ENCODE results near the gene CDH4. TPM values are rescaled to one million over a fixed set of nuclear protein-coding genes. Genes with fewer than 3 reads are reported as not detected.

Gene CDH4
- total and polyA plus RNA-seq, 2 of the 8 experiments (the other 6 are each of a cell fraction or from before 2014, with no cell fraction given): 4.3 to 7.9 TPM

DNA sequence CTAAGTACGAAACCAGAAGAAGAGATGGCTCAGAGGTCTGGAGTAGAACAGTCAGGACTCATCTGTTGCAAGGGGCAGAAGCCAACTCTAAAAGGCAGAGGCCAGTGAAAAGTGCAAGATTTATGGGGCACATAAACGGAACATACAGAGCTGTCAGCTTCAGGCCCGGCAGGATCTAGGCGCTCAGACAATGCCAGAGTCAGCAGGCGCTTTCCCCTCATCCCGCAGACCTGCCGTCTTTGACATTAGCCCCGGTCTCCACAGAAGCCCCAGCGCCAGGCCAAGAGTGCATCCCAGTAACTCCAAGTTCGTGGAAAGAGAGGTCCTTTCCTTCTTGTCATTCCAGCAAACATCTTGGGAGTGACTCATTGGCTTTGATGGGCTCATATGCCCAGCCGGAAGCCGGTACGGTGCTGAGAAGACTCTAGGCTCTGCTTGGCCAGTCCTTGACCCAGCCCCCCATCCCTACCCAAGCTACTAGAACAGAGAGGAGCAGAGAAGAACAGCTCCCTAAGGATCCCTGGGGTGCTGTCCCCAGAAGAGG lies 552.8 kb downstream of the CDH4 start:
- CTCF ChIA-PET (ENCODE audit: partially characterized antibody): interaction anchor here (1.2 to 1.3 kb wide), 2 partner anchors 13 to 70 kb away, joined by 4 to 5 read pairs; no protein-coding TSS in a partner anchor

More for the DNA sequence above, 552.8 kb downstream of the CDH4 start:
- Histone ChIP-seq H3K4ac (replicated peaks; ENCODE audit: insufficient read length, low read depth, low read length) (no peak overlapping the region), H3K56ac (replicated peaks; ENCODE audit: insufficient read length, low read depth, low read length) (no peak overlapping the region), H2AK5ac (ENCODE audit: low read depth, low read length) (no peak overlapping the region), H3K23ac (ENCODE audit: insufficient read length) (no peak overlapping the region), H3K27ac (ENCODE audit: low read depth, low read length) (no peak overlapping the region), H2BK20ac (ENCODE audit: low read length) (no peak overlapping the region), H2BK5ac (ENCODE audit: low read depth, low read length) (no peak overlapping the region), H3K79me1 (ENCODE audit: low read depth, low read length) (no peaks in the 10 kb centered on the region), H3K4me3 (ENCODE audit: extremely low read depth in 1 of 4, insufficient read depth in 2 of 4, low read depth in 3 of 4, low read length in 4 of 4) (no peak overlapping the region), H3K9me3 (ENCODE audit: insufficient read depth in 2 of 2, low read depth in 1 of 2, low read length in 1 of 2) (no peaks in the 10 kb centered on the region), H3K4me1 (replicated peaks in 1 of 4; ENCODE audit: control insufficient read depth in 3 of 4, insufficient read depth in 4 of 4, low read length in 3 of 4) (peaks cover 0 to 2% (median 0%) of the 10 kb centered on the region in 4 experiments; a peak in 2 of 7 replicates), H3K23me2 (ENCODE audit: low read depth, low read length) (no peaks in the 10 kb centered on the region), H2BK120ac (replicated peaks; ENCODE audit: low read depth, low read length) (no peak overlapping the region), H2AFZ (ENCODE audit: low read length) (no peak overlapping the region), H4K8ac (ENCODE audit: extremely low read depth, insufficient read depth, low read length) (no peak overlapping the region), H3K79me2 (ENCODE audit: control insufficient read depth in 1 of 2, insufficient read depth in 2 of 2, low read length in 2 of 2) (no peaks in the 10 kb centered on the region), H3K14ac (ENCODE audit: insufficient read length) (no peak overlapping the region), H2BK12ac (ENCODE audit: low read depth, low read length) (no peak overlapping the region), H4K20me1 (replicated peaks in 1 of 2; ENCODE audit: control insufficient read depth in 1 of 2, insufficient read depth in 2 of 2, low read length in 2 of 2) (peaks cover 0 to 7% of the 10 kb centered on the region in 2 experiments), H3K4me2 (ENCODE audit: insufficient read depth in 1 of 2, low read depth in 2 of 2, low read length in 2 of 2) (no peak overlapping the region), H2BK15ac (ENCODE audit: low read length) (no peak overlapping the region), H3K18ac (ENCODE audit: extremely low read depth, low read length) (no peak overlapping the region), H3K27me3 (replicated peaks in 1 of 4; ENCODE audit: control insufficient read depth in 3 of 4, extremely low read depth in 1 of 4, insufficient read depth in 3 of 4, low read length in 3 of 4) (peaks cover 0 to 5% (median 2%) of the 10 kb centered on the region in 4 experiments; a peak in 3 of 7 replicates), H3K36me3 (ENCODE audit: control insufficient read depth in 2 of 4, insufficient read depth in 4 of 4, low read length in 3 of 4) (no peaks in the 10 kb centered on the region), H4K91ac (replicated peaks; ENCODE audit: insufficient read length, low read length) (no peak overlapping the region), H3K9ac (replicated peaks in 1 of 4; ENCODE audit: extremely low read depth in 1 of 4, low read depth in 3 of 4, low read length in 3 of 4) (no peak overlapping the region), H4K5ac (ENCODE audit: insufficient read length, low read depth, low read length) (no peak overlapping the region)
- FAIRE-seq (no peak), DNase-seq (ENCODE audit: low read depth in 1 of 2, low spot score in 2 of 2) (no peak)
- POLR2A ChIA-PET (ENCODE audit: partially characterized antibody): interaction anchor here (0.7 to 1.7 kb wide), 2 partner anchors 16 to 145 kb away, joined by 3 to 4 read pairs; no protein-coding TSS in a partner anchor
- TF ChIP-seq SUZ12 (IDR thresholded peaks at IDR 0.05; ENCODE audit: low read length) (no peak), RAD21 (IDR thresholded peaks at IDR 0.05 in 1 of 2, conservative IDR thresholded peaks at IDR 0.05 in 1 of 2; ENCODE audit: low read depth in 2 of 2, low read length in 2 of 2) (no peak), YY1 (IDR thresholded peaks at IDR 0.05; ENCODE audit: low read depth, low read length) (no peak), JUND (IDR thresholded peaks at IDR 0.05; ENCODE audit: low read length) (no peak), MAFK (IDR thresholded peaks at IDR 0.05; ENCODE audit: low read depth, low read length) (no peak), GABPA (IDR thresholded peaks at IDR 0.05; ENCODE audit: borderline replicate concordance, insufficient read depth, low read length) (no peak), NANOG (IDR thresholded peaks at IDR 0.05; ENCODE audit: insufficient read depth, low read depth, low read length, poor library complexity, severe bottlenecking) (no peak), RNF2 (IDR thresholded peaks at IDR 0.05; ENCODE audit: borderline replicate concordance, low read depth, low read length, missing control alignments, poor library complexity, severe bottlenecking) (no peak)
- WGBS, 2 experiments (ENCODE audit: extremely low coverage in 1 of 2, insufficient coverage in 1 of 2, insufficient read length in 1 of 2, insufficient replicate concordance in 2 of 2, low coverage in 1 of 2, low lambda C conversion rate in 2 of 2, missing lambda C conversion rate in 1 of 2): 91% methylated on average over 13 of the region's 13 CpGs; no CpG with 5 or more reads in 1 of the 2 experiments

Measured in H1 (cell line).